Panc1 (cell line): ENCODE data around the gene CLMN. TPM values are rescaled to one million over a fixed set of nuclear protein-coding genes. Genes with fewer than 3 reads are reported as not detected.

Experiments
- ATAC-seq: fragments of 200-7000 bp; cut with Tn5 transposase; 2 replicates; pipeline ENCODE4 v1.9.1; 2020; ENCODE audit warnings: mild to moderate bottlenecking, moderate library complexity
- BruUV-seq: library from RNA; stranded (reverse); fragments of 400-500 nt; replicated peaks from 2 replicates; lab custom pipeline; 2021; lab: Mats Ljungman, UMichigan
- CTCF ChIA-PET: fragments of 300-600 bp; sonication (Branson Sonifier 250); formaldehyde crosslinking; loops from one replicate; lab custom pipeline; 2022; ENCODE audit warnings: antibody characterized with exemption; lab: Charles Lee
- POLR2A ChIA-PET: fragments of 300-600 bp; sonication (Branson Sonifier 250); formaldehyde crosslinking; loops from one replicate; lab custom pipeline; 2022; ENCODE audit warnings: antibody characterized with exemption; lab: Charles Lee
- DNase-seq: peaks from one replicate; pipeline ENCODE4 v3.0.0-alpha.2; 2010; ENCODE audit warnings: low read depth, low spot score
- H3K27ac ChIP-seq: 2 replicates; pipeline ENCODE4 v1.5.1; 2011; ENCODE audit warnings: mild to moderate bottlenecking, low read length, inconsistent platforms
- H3K27me3 ChIP-seq: fragments of 200-500 bp; sonication (Bioruptor generic); 2 replicates; pipeline ENCODE4 v1.6.0; 2014; ENCODE audit warnings: low read length, inconsistent platforms; ENCODE audit not compliant: control insufficient read depth, insufficient read depth
- H3K36me3 ChIP-seq: fragments of 200-500 bp; sonication (Bioruptor generic); 2 replicates; pipeline ENCODE4 v1.5.1; 2014; ENCODE audit warnings: inconsistent platforms, mild to moderate bottlenecking, low read length, moderate library complexity; ENCODE audit not compliant: control insufficient read depth, insufficient read depth
- H3K4me1 ChIP-seq: 2 replicates; pipeline ENCODE4 v1.5.1; 2011; ENCODE audit warnings: inconsistent platforms, mild to moderate bottlenecking, low read length, moderate library complexity; ENCODE audit not compliant: control insufficient read depth, insufficient read depth
- H3K4me3 ChIP-seq, 2 experiments: 2 replicates each; pipeline ENCODE4 v1.5.1; 2011 to 2012; ENCODE audit warnings: low read depth in 2 of 2, low read length in 2 of 2, mild to moderate bottlenecking in 2 of 2, inconsistent platforms in 1 of 2, moderate library complexity in 1 of 2
- H3K9me3 ChIP-seq: fragments of 200-500 bp; sonication (Bioruptor generic); 2 replicates; pipeline ENCODE4 v1.5.1; 2014; ENCODE audit warnings: low read depth, mild to moderate bottlenecking, inconsistent platforms, low read length, moderate library complexity; ENCODE audit not compliant: control insufficient read depth, insufficient read depth
- CTCF ChIP-seq: fragments of 450-650 bp; IDR thresholded peaks from 2 replicates; pipeline ENCODE4 v1.5.1; 2017; ENCODE audit warnings: mild to moderate bottlenecking
- POLR2AphosphoS5 ChIP-seq: IDR thresholded peaks from 2 replicates; pipeline ENCODE4 v1.6.1; 2012; ENCODE audit warnings: mild to moderate bottlenecking, low read depth, low read length, moderate library complexity
- REST ChIP-seq, 2 experiments: IDR thresholded peaks; 2 replicates each; pipeline ENCODE4 v1.6.1; 2011 to 2012; ENCODE audit warnings: low read depth in 2 of 2, control low read depth in 1 of 2, low read length in 1 of 2, mild to moderate bottlenecking in 1 of 2, moderate library complexity in 1 of 2; ENCODE audit not compliant: insufficient read depth in 1 of 2
- SIN3A ChIP-seq: IDR thresholded peaks from 2 replicates; pipeline ENCODE4 v1.6.1; 2012; ENCODE audit warnings: low read depth, mild to moderate bottlenecking, low read length, moderate library complexity, borderline replicate concordance; ENCODE audit not compliant: insufficient read depth
- TCF7L2 ChIP-seq: IDR thresholded peaks from 2 replicates; pipeline ENCODE4 v1.6.1; 2011; ENCODE audit warnings: mild to moderate bottlenecking, low read depth, low read length, inconsistent platforms
- in situ Hi-C: cut with HindIII; loops from 2 replicates; pipeline ENCODE4 v1.10.0; 2016; ENCODE audit warnings: low sequenced_read_pairs, low pct_unique_long_range_greater_than_20kb
- intact Hi-C: fragments of 100-400 bp; cut with micrococcal nuclease; formaldehyde crosslinking; loops from one replicate; pipeline ENCODE4 v1.10.0; 2022; ENCODE audit not compliant: unreplicated experiment
- total RNA-seq: library from RNA; stranded (reverse); gene quantifications from one replicate; pipeline ENCODE4 v1.2.1, GENCODE V29; 2021; ENCODE audit not compliant: unreplicated experiment

Gene CLMN
- total RNA-seq, 1 experiment from 2014 or later: 34.9 TPM

- POLR2A ChIA-PET: no interaction called here
- 0 out of 4 replicates have a peak overlapping the region, but pooled peaks of 1 of the 2 experiments have one; percentile 4 for H3K4me3 ChIP-seq
- in situ Hi-C loops: no loop called here
Observed at GRCh38 chr14:95155045-95155444, 164.7 kb downstream of the CLMN start.

DNA sequence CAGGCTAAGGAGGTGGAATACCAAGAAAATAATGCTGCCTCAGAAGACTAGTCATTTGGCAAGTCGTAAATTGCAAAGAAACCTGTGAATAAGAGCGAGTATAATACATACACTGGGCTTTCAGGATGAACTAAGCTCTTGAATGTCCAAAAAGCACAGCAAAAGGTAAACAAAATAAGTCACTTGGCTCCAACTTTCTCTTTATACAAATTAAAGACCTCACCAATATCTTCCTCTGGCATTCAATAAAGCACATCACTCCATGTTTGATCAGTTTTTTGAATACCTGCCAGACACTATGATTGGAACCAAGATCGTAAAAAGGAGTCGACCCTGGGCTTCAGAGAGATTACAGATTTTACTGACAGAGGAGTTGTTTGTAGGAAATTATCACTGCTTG, 165.8 kb downstream of the CLMN start:
- CTCF ChIA-PET: no interaction called here
- TF ChIP-seq SIN3A (no peak), TCF7L2 (no peak), POLR2AphosphoS5 (no peak)
- in situ Hi-C loops (no loop called here), intact Hi-C loops (no loop called here)
- Histone ChIP-seq H3K36me3 (peaks cover 4% of the 10 kb centered on the region; the same call in 1 of the 2 replicates), H3K4me1 (peaks cover 16% of the 10 kb centered on the region), H3K4me3 (no peak overlapping the region), H3K27ac (no peak overlapping the region), H3K9me3 (no peaks in the 10 kb centered on the region), H3K27me3 (no peaks in the 10 kb centered on the region)
- POLR2A ChIA-PET: no interaction called here
- no peak for DNase-seq
- BruUV-seq: TSS peak; percentile 36
- no peak for ATAC-seq

More at GRCh38 chr14:95155045-95155444, 164.7 kb downstream of the CLMN start:
- ATAC-seq (no peak), DNase-seq (no peak)
- H3K27ac ChIP-seq: peak overlapping the region; percentile 29; the same call in 1 of the 2 replicates
- CTCF ChIA-PET: no interaction called here
- no peak for TF ChIP-seq POLR2AphosphoS5
- TF ChIP-seq REST (IDR thresholded peaks at IDR 0.05; ENCODE audit: insufficient read depth in 1 of 2, low read depth in 2 of 2, low read length in 1 of 2): no peak
- no peak for TF ChIP-seq SIN3A
- TF ChIP-seq CTCF: no peak
- no peak for TF ChIP-seq TCF7L2
- peaks cover 4% of the 10 kb centered on the region; the same call in 1 of the 2 replicates for H3K36me3 ChIP-seq
- intact Hi-C loops: no loop called here
- no peaks in the 10 kb centered on the region for H3K27me3 ChIP-seq
- no TSS peak for BruUV-seq
- no peaks in the 10 kb centered on the region for H3K9me3 ChIP-seq
- H3K4me1 ChIP-seq: peaks cover 16% of the 10 kb centered on the region

DNA sequence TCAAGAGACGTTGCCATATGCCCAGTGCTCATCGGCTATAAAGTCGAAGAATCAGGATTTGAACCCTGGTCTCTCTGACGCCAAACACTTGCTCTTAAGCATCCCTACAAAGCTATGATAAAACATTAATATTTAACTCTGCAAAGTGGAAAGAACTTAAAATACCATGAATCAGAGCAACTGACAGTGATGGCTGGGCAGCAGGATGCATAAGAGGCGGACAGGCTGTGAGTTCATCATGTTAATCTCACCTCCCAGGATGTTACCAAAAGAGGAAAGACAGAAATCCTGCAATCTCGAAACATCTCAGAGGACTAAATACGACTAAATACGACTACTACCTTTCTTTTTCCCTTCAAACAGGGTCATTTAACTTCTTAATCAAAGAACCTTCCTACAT, 168.1 kb downstream of the CLMN start:
- TF ChIP-seq SIN3A: no peak
- TF ChIP-seq REST (IDR thresholded peaks at IDR 0.05; ENCODE audit: insufficient read depth in 1 of 2, low read depth in 2 of 2, low read length in 1 of 2): no peak
- TF ChIP-seq TCF7L2: no peak
- no peak for TF ChIP-seq CTCF
- TF ChIP-seq POLR2AphosphoS5: no peak
- no TSS peak for BruUV-seq
- ChIA-PET CTCF (no interaction called here), POLR2A (no interaction called here)
- peaks cover 4% of the 10 kb centered on the region; the same call in 1 of the 2 replicates for H3K36me3 ChIP-seq
- intact Hi-C loops (no loop called here), in situ Hi-C loops (no loop called here)
- H3K27me3 ChIP-seq: no peaks in the 10 kb centered on the region
- DNase-seq: no peak
- H3K4me1 ChIP-seq: peaks cover 16% of the 10 kb centered on the region
- no peaks in the 10 kb centered on the region for H3K9me3 ChIP-seq
- H3K27ac ChIP-seq: no peak overlapping the region
- no peak overlapping the region for H3K4me3 ChIP-seq
- no peak for ATAC-seq
